Frontal cortex (tissue), 4 donors: Measurements from ENCODE around the gene TBC1D17. TPM values are rescaled to one million over a fixed set of nuclear protein-coding genes. Genes with fewer than 3 reads are reported as not detected.

ENCODE experiments used
- DNase-seq, 2 donors: peaks; one replicate each; pipeline ENCODE4 v3.0.0; 2012; ENCODE audit warnings: low spot score in 2 of 2
- FAIRE-seq: peaks from 2 replicates; lab custom pipeline; 2012; peaks lifted over from hg19 to GRCh38; lab: Jason Lieb, UNC
- total RNA-seq: library from RNA; depleted of rRNA; stranded (reverse); fragments of >200 nt; gene quantifications from one replicate; pipeline ENCODE4 v1.2.3, GENCODE V29; 2014
- donor health status: control.
- donor health status: control.
- donor health status: control.

The TBC1D17 gene
- total RNA-seq, 1 donor from 2014 or later = 5.7 TPM

- DNase-seq (no peak), FAIRE-seq (no peak)
These were observed 29.5 kb upstream of the TBC1D17 start for GRCh38 chr19:49847731-49848696.

GRCh38 chr19:49848938-49849337 is 28.6 kb upstream of the TBC1D17 start:
- DNase-seq (no peak), FAIRE-seq (no peak)

- FAIRE-seq = no peak
These were observed 27.9 kb upstream of the TBC1D17 start for GRCh38 chr19:49849433-49850220.

GRCh38 chr19:49850221-49850486 is 27.3 kb upstream of the TBC1D17 start:
- FAIRE-seq = no peak
- no peak for DNase-seq

More at GRCh38 chr19:49849433-49850220, 27.9 kb upstream of the TBC1D17 start:
- no peak for DNase-seq

GRCh38 chr19:49850487-49851342 is 26.8 kb upstream of the TBC1D17 start, which contains the start of gene PTOV1:
Gene PTOV1 (plus strand): TSS chr19:49851159.
- no peak for FAIRE-seq

GRCh38 chr19:49851456-49852259 is 25.8 kb upstream of the TBC1D17 start:
- DNase-seq = peak; percentile 79 to 83

More at GRCh38 chr19:49850487-49851342, 26.8 kb upstream of the TBC1D17 start, which contains the start of gene PTOV1:
- DNase-seq = peak; percentile 99 to 100

GRCh38 chr19:49852631-49853126 is 24.8 kb upstream of the TBC1D17 start:
- DNase-seq (no peak), FAIRE-seq (no peak)

More at GRCh38 chr19:49851456-49852259, 25.8 kb upstream of the TBC1D17 start:
- no peak for FAIRE-seq

GRCh38 chr19:49853852-49854377 is 23.6 kb upstream of the TBC1D17 start:
- FAIRE-seq (no peak), DNase-seq (no peak)

- DNase-seq (no peak), FAIRE-seq (no peak)
These were observed 22.9 kb upstream of the TBC1D17 start for GRCh38 chr19:49854378-49855263.

- DNase-seq (no peak), FAIRE-seq (no peak)
These were observed 22.2 kb upstream of the TBC1D17 start for GRCh38 chr19:49855277-49855675.

GRCh38 chr19:49855676-49856573 is 21.6 kb upstream of the TBC1D17 start:
- DNase-seq = no peak
- FAIRE-seq = no peak

GRCh38 chr19:49856574-49857021 is 20.9 kb upstream of the TBC1D17 start:
- no peak for DNase-seq
- FAIRE-seq = no peak

- FAIRE-seq (no peak), DNase-seq (no peak)
These were observed 20.3 kb upstream of the TBC1D17 start for GRCh38 chr19:49857061-49857837.

GRCh38 chr19:49857838-49858087 is 19.7 kb upstream of the TBC1D17 start:
- DNase-seq = no peak
- no peak for FAIRE-seq

GRCh38 chr19:49858088-49858985 is 19.2 kb upstream of the TBC1D17 start:
- FAIRE-seq (no peak), DNase-seq (peak in 1 of 2 donors; percentile 64)
